Measurements from ENCODE around the gene TAL2.

DNA sequence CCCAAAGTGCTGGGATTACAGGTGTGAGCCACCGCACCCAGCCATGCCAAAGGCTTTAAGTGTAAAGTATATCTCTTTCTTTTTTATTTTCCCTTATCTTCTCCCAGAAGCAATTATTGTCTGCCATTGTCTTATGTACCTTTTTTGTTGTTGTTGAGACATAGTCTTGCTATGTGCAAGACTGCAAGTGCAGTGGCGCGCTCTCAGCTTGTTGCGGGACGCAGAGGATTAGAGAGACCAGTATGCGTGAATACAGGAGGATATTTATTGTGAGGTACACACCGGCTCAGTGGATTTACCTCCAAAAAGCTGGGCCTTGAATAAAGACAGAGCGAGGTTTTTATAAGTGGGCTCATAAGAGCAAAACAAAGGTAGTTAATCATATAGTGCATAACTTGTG, 43.9 kb downstream of the TAL2 start:
- TF ChIP-seq, protein P1, sequence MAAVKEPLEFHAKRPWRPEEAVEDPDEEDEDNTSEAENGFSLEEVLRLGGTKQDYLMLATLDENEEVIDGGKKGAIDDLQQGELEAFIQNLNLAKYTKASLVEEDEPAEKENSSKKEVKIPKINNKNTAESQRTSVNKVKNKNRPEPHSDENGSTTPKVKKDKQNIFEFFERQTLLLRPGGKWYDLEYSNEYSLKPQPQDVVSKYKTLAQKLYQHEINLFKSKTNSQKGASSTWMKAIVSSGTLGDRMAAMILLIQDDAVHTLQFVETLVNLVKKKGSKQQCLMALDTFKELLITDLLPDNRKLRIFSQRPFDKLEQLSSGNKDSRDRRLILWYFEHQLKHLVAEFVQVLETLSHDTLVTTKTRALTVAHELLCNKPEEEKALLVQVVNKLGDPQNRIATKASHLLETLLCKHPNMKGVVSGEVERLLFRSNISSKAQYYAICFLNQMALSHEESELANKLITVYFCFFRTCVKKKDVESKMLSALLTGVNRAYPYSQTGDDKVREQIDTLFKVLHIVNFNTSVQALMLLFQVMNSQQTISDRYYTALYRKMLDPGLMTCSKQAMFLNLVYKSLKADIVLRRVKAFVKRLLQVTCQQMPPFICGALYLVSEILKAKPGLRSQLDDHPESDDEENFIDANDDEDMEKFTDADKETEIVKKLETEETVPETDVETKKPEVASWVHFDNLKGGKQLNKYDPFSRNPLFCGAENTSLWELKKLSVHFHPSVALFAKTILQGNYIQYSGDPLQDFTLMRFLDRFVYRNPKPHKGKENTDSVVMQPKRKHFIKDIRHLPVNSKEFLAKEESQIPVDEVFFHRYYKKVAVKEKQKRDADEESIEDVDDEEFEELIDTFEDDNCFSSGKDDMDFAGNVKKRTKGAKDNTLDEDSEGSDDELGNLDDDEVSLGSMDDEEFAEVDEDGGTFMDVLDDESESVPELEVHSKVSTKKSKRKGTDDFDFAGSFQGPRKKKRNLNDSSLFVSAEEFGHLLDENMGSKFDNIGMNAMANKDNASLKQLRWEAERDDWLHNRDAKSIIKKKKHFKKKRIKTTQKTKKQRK (IDR thresholded peaks at IDR 0.05; ENCODE audit: low read depth, low read length) = no peak
- TF ChIP-seq, protein P2, sequence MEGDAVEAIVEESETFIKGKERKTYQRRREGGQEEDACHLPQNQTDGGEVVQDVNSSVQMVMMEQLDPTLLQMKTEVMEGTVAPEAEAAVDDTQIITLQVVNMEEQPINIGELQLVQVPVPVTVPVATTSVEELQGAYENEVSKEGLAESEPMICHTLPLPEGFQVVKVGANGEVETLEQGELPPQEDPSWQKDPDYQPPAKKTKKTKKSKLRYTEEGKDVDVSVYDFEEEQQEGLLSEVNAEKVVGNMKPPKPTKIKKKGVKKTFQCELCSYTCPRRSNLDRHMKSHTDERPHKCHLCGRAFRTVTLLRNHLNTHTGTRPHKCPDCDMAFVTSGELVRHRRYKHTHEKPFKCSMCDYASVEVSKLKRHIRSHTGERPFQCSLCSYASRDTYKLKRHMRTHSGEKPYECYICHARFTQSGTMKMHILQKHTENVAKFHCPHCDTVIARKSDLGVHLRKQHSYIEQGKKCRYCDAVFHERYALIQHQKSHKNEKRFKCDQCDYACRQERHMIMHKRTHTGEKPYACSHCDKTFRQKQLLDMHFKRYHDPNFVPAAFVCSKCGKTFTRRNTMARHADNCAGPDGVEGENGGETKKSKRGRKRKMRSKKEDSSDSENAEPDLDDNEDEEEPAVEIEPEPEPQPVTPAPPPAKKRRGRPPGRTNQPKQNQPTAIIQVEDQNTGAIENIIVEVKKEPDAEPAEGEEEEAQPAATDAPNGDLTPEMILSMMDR (IDR thresholded peaks at IDR 0.05 in 2 of 3, conservative IDR thresholded peaks at IDR 0.05 in 1 of 3; ENCODE audit: control insufficient read depth in 2 of 3, extremely low read depth in 1 of 3, insufficient read depth in 1 of 3, low read depth in 3 of 3, low read length in 3 of 3) = no peak
- TF ChIP-seq CEBPB (IDR thresholded peaks at IDR 0.05; ENCODE audit: borderline replicate concordance in 1 of 2, low read depth in 2 of 2, low read length in 2 of 2) = no peak
- TF ChIP-seq, protein P3, sequence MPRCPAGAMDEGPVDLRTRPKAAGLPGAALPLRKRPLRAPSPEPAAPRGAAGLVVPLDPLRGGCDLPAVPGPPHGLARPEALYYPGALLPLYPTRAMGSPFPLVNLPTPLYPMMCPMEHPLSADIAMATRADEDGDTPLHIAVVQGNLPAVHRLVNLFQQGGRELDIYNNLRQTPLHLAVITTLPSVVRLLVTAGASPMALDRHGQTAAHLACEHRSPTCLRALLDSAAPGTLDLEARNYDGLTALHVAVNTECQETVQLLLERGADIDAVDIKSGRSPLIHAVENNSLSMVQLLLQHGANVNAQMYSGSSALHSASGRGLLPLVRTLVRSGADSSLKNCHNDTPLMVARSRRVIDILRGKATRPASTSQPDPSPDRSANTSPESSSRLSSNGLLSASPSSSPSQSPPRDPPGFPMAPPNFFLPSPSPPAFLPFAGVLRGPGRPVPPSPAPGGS (IDR thresholded peaks at IDR 0.05; ENCODE audit: borderline replicate concordance, insufficient read depth, low read depth, low read length, poor library complexity, severe bottlenecking) = no peak
- no peak for TF ChIP-seq EZH2 (IDR thresholded peaks at IDR 0.05; ENCODE audit: borderline replicate concordance, control insufficient read depth, low read depth, low read length)
